ENCODE results near the gene SYDE2.
"Not testable (repeated sequence)": the region's sequence is repeated elsewhere in the genome, so short reads cannot be mapped to it uniquely, and the experiment has no call there.

SYDE2 gene

DNA sequence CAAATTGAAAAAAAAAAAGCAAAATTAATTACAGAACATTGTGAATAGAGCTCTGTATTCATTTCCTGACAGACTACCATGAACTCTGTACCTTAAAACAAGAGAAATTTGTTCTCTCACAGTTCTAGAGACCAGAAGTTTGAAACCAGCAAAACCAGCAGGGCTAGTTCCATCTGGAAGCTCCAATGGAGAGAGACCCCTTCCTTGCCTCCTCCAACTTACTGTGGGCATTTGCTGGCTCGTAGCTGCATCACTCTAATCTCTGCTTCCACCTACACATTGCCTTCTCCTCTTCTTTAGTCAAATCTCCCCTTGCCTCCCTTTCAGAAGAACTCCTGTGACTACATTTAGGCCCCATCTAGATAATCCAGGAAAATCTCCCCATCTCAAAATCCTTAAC, 56.5 kb downstream of the SYDE2 start:
- Histone ChIP-seq H2AFZ (ENCODE audit: low read length, unreplicated experiment) (no peak overlapping the region), H3K27me3 (ENCODE audit: insufficient read depth, low read length) (no peaks in the 10 kb centered on the region), H3K4me3 (ENCODE audit: low read depth, low read length) (no peak overlapping the region), H3K4me1 (ENCODE audit: control insufficient read depth, insufficient read depth, low read length, unreplicated experiment) (peaks cover 5% of the 10 kb centered on the region), H3K36me3 (ENCODE audit: insufficient read depth, low read length) (no peaks in the 10 kb centered on the region), H3K27ac (ENCODE audit: low read depth, low read length) (no peak overlapping the region), H3K79me2 (ENCODE audit: control insufficient read depth, insufficient read depth, low read length, unreplicated experiment) (no peaks in the 10 kb centered on the region)

DNA sequence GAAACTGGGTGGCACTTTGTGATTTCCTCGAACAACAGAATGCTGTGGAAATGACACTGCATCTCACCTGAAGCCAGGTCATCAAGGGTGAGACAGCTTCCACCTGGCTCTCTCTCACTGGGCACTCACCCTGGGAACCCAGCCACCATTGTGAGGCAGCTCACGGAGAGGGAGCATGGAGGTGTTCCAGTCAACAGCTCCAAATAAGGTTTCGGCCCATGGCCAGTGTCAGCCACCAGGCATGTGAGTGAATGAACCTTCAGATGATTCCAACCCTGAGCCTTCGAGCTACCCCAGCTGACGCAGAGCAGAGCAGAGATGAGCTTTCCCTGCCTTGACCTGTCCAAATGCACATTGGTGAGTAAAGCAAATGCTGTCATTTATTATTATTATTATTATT, 58.1 kb downstream of the SYDE2 start:
- Histone ChIP-seq H3K79me2 (ENCODE audit: control insufficient read depth, insufficient read depth, low read length, unreplicated experiment) (no peaks in the 10 kb centered on the region), H3K36me3 (ENCODE audit: insufficient read depth, low read length) (no peaks in the 10 kb centered on the region), H3K4me1 (ENCODE audit: control insufficient read depth, insufficient read depth, low read length, unreplicated experiment) (no peaks in the 10 kb centered on the region), H2AFZ (ENCODE audit: low read length, unreplicated experiment) (no peak overlapping the region), H3K27me3 (ENCODE audit: insufficient read depth, low read length) (no peaks in the 10 kb centered on the region), H3K27ac (ENCODE audit: low read depth, low read length) (no peak overlapping the region), H3K4me3 (ENCODE audit: low read depth, low read length) (no peak overlapping the region)

DNA sequence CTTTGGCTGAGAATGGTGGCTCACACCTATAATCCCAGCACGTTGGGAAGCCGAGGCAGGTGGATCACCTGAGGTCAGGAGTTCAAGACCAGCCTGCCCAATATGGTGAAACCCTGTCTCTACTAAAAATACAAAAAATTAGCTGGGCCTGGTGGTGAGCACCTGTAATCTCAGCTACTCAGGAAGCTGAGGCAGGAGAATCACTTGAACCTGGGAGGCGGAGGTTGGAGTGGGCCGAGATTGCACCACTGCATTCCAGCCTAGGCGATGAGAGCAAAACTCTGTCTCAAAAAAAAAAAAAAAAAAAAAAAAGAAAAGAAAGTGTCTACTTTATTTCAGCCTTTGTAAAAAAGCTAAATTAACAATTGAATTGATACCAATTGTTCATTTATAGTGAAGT, 62.4 kb downstream of the SYDE2 start:
- not testable (repeated sequence) for H3K27me3 ChIP-seq (ENCODE audit: insufficient read depth, low read length); H2AFZ ChIP-seq (ENCODE audit: low read length, unreplicated experiment); H3K27ac ChIP-seq (ENCODE audit: low read depth, low read length); H3K36me3 ChIP-seq (ENCODE audit: insufficient read depth, low read length); H3K4me3 ChIP-seq (ENCODE audit: low read depth, low read length); H3K79me2 ChIP-seq (ENCODE audit: control insufficient read depth, insufficient read depth, low read length, unreplicated experiment); H3K4me1 ChIP-seq (ENCODE audit: control insufficient read depth, insufficient read depth, low read length, unreplicated experiment)

DNA sequence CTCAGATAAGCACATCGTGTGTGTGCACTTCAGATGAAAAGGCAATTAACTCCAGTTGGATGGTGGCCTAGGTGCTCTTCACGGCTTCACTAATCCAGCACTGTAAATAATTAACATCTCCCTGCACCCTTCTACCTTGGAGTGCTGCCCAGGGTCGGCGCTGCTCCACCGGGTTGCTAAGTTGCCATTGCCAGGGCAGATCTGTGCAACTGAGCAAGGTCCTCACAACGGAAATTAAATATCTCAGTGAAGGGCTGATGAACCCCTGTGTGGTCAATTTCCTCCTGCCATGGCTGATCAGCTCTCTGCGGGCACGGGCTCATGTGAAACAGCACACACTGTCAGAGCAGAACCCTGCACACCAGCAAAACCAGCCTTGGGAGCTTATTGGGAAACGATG, 63.2 kb downstream of the SYDE2 start:
- Histone ChIP-seq H3K4me1 (ENCODE audit: control insufficient read depth, insufficient read depth, low read length, unreplicated experiment) (no peaks in the 10 kb centered on the region), H3K79me2 (ENCODE audit: control insufficient read depth, insufficient read depth, low read length, unreplicated experiment) (no peaks in the 10 kb centered on the region), H2AFZ (ENCODE audit: low read length, unreplicated experiment) (no peak overlapping the region), H3K27ac (ENCODE audit: low read depth, low read length) (no peak overlapping the region), H3K36me3 (ENCODE audit: insufficient read depth, low read length) (no peaks in the 10 kb centered on the region), H3K4me3 (ENCODE audit: low read depth, low read length) (no peak overlapping the region), H3K27me3 (ENCODE audit: insufficient read depth, low read length) (no peaks in the 10 kb centered on the region)

DNA sequence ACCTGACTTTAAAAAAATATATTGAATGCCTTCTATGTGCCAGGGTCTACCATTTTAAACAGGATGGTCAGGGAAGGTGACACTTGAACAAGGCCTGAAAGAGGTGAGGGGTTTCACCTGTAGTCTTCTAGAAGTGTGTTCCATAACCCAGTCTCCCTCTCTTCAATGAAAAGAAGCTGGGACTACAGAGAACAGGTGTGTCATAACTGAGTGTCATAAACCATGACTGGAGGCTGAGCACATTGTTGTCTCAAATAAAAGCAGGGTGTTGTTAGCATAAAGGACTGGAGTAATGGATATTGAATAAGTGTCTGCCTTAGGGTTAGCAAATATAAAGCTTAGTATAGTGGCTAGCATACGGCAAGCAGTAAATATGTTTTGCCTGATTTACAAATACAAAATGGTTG, 65.4 kb downstream of the SYDE2 start:
- Histone ChIP-seq H3K36me3 (ENCODE audit: insufficient read depth, low read length) (no peaks in the 10 kb centered on the region), H3K79me2 (ENCODE audit: control insufficient read depth, insufficient read depth, low read length, unreplicated experiment) (no peaks in the 10 kb centered on the region), H3K4me1 (ENCODE audit: control insufficient read depth, insufficient read depth, low read length, unreplicated experiment) (no peaks in the 10 kb centered on the region), H2AFZ (ENCODE audit: low read length, unreplicated experiment) (no peak overlapping the region), H3K4me3 (ENCODE audit: low read depth, low read length) (no peak overlapping the region), H3K27ac (ENCODE audit: low read depth, low read length) (no peak overlapping the region), H3K27me3 (ENCODE audit: insufficient read depth, low read length) (no peaks in the 10 kb centered on the region)

DNA sequence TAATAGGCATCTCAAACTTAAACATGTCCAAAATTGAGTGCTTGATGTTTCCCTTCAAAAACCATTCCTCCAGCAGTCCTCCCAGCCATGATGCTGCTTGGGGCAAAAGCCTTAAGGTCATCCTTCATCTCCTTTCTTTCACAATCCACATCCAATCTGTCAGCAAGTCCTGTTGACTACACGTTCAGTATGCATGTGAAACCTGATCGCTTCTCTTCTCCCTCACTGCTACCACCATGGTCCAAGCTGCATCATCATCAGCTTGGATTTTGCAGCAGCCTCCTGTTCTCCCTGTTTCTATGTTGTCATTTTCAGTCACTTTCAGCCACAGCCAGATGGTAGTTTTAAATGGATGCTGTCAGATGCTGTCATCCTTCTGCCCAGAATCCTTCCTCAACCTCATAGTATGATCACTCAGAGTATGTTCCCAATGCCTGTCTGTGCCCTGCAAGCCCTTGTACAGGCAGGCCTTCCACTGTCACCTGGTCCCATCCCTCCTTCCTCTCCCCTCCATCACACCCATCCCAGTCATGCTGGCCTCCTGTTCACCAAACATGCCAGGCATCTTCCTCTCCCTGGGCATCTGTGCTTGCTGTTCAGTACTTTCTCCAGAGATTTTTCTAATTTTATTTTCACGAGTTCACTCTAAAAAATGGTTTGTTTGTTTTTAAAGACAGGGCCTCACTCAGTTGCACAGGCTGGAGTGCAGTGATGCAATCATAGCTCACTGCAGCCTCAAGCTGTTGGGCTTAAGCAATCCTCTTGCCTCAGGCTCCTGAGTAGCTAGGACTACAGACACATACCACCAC, 66.0 kb downstream of the SYDE2 start:
- Histone ChIP-seq H3K79me2 (ENCODE audit: control insufficient read depth, insufficient read depth, low read length, unreplicated experiment) (no peaks in the 10 kb centered on the region), H3K27ac (ENCODE audit: low read depth, low read length) (no peak overlapping the region), H3K27me3 (ENCODE audit: insufficient read depth, low read length) (no peaks in the 10 kb centered on the region), H2AFZ (ENCODE audit: low read length, unreplicated experiment) (no peak overlapping the region), H3K36me3 (ENCODE audit: insufficient read depth, low read length) (no peaks in the 10 kb centered on the region), H3K4me1 (ENCODE audit: control insufficient read depth, insufficient read depth, low read length, unreplicated experiment) (no peaks in the 10 kb centered on the region), H3K4me3 (ENCODE audit: low read depth, low read length) (no peak overlapping the region)

DNA sequence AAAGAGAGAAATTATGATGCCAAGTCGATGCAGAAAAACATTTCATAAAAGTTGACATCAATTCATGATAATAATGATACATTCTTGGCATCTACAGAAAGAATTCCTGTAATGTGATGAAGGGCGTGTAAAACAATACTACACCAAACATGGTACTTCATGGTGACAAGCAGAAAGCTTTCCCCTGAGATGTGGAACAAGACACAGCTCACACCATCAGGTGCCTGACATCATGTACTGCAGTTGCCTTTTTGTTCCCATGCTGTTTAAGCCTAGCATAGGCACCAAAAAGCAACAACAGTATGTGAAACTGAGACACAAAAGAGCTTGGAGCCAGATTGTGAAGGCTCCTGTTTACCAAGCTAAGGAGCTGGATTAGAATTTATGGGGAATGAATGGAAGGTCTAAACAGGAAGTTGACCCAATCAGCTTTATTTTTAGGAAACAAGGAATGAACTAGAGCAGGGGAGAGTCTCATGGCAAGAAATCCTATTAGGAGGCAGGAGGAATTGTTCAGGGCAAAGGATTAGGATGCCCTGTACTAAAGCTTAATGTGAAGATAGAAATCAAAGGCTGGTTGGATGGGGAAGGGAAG, 67.2 kb downstream of the SYDE2 start:
- no peak overlapping the region for H3K27ac ChIP-seq (ENCODE audit: low read depth, low read length)
- H3K27me3 ChIP-seq (ENCODE audit: insufficient read depth, low read length) = no peaks in the 10 kb centered on the region
- H3K36me3 ChIP-seq (ENCODE audit: insufficient read depth, low read length) = no peaks in the 10 kb centered on the region
- no peaks in the 10 kb centered on the region for H3K79me2 ChIP-seq (ENCODE audit: control insufficient read depth, insufficient read depth, low read length, unreplicated experiment)
- H3K4me3 ChIP-seq (ENCODE audit: low read depth, low read length) = no peak overlapping the region
- no peaks in the 10 kb centered on the region for H3K4me1 ChIP-seq (ENCODE audit: control insufficient read depth, insufficient read depth, low read length, unreplicated experiment)
- no peak overlapping the region for H2AFZ ChIP-seq (ENCODE audit: low read length, unreplicated experiment)

DNA sequence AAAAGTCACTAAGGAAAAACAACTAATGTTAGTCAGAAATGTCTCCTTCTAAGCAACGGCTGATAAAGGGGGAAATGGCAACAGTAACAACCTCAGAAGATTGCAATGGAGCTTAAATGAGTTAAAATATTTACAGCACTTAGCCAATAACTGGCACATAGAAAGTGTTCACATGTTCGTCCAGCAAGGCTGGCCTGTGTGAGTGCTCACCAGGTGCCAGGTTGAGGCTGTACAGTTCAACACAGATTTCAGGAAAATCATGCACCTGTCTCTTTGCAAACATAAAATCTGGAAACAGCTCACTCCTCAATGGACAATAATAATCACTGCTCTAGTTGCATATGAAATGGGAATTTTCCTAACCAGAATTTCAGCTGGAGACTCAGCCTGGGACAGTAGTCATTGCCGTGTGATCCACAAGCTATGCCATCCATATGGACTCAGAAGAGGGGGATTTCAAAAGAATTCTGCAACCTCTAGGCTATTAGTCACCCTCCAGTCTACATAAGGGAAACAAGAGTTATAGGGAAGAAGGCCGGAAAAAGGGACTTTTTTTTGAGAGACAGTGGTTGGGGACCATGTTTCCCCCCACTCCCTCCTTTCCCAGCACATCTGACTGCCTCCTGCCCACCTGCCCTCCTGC, 68.6 kb downstream of the SYDE2 start:
- Histone ChIP-seq H3K27me3 (ENCODE audit: insufficient read depth, low read length) (no peaks in the 10 kb centered on the region), H3K36me3 (ENCODE audit: insufficient read depth, low read length) (no peaks in the 10 kb centered on the region), H2AFZ (ENCODE audit: low read length, unreplicated experiment) (no peak overlapping the region), H3K27ac (ENCODE audit: low read depth, low read length) (no peak overlapping the region), H3K79me2 (ENCODE audit: control insufficient read depth, insufficient read depth, low read length, unreplicated experiment) (no peaks in the 10 kb centered on the region), H3K4me3 (ENCODE audit: low read depth, low read length) (no peak overlapping the region), H3K4me1 (ENCODE audit: control insufficient read depth, insufficient read depth, low read length, unreplicated experiment) (no peaks in the 10 kb centered on the region)

DNA sequence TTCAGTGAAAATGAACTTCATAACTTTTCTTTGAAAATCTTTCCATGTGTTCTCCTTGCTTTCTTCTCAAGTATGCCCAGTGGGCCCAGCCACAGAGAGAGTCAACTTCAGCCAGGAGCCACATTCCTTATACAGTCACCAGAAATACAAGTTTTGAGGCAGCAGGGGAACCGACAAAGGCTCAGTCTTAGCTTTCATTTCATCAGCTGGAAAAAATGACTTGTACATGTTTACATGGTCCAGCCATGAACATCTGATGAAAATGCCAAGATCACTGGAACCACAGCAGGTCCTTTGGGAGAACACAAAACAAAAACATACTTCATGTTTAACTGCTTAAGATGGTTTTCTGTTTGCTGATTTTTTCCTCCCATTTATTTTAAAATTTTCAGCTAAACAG, 72.5 kb downstream of the SYDE2 start:
- Histone ChIP-seq H2AFZ (ENCODE audit: low read length, unreplicated experiment) (peak overlapping the region; percentile 73), H3K27me3 (ENCODE audit: insufficient read depth, low read length) (no peaks in the 10 kb centered on the region), H3K27ac (ENCODE audit: low read depth, low read length) (no peak overlapping the region), H3K4me3 (ENCODE audit: low read depth, low read length) (no peak overlapping the region), H3K79me2 (ENCODE audit: control insufficient read depth, insufficient read depth, low read length, unreplicated experiment) (no peaks in the 10 kb centered on the region), H3K36me3 (ENCODE audit: insufficient read depth, low read length) (no peaks in the 10 kb centered on the region), H3K4me1 (ENCODE audit: control insufficient read depth, insufficient read depth, low read length, unreplicated experiment) (no peaks in the 10 kb centered on the region)

DNA sequence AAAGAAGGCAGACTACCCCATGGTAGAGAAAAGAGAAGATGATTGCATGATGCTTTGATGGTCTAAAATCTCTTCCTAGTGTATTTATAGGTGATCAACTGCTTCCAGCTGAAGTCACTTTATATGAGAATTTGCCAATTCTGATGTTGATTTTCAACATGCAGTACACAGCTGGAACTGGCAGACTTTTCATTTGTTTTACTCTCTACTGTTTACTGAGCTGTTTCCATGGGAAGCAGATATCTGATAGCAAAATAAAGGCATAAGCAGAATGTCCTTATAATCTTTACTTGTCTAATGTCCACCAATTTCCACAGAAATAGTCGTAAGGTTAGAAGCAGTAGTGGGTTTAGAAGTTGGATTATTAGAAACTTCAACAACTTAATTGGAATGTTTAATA, 74.9 kb downstream of the SYDE2 start:
- Histone ChIP-seq H3K27me3 (ENCODE audit: insufficient read depth, low read length) (no peaks in the 10 kb centered on the region), H2AFZ (ENCODE audit: low read length, unreplicated experiment) (no peak overlapping the region), H3K27ac (ENCODE audit: low read depth, low read length) (no peak overlapping the region), H3K79me2 (ENCODE audit: control insufficient read depth, insufficient read depth, low read length, unreplicated experiment) (no peaks in the 10 kb centered on the region), H3K36me3 (ENCODE audit: insufficient read depth, low read length) (no peaks in the 10 kb centered on the region), H3K4me3 (ENCODE audit: low read depth, low read length) (no peak overlapping the region), H3K4me1 (ENCODE audit: control insufficient read depth, insufficient read depth, low read length, unreplicated experiment) (no peaks in the 10 kb centered on the region)

DNA sequence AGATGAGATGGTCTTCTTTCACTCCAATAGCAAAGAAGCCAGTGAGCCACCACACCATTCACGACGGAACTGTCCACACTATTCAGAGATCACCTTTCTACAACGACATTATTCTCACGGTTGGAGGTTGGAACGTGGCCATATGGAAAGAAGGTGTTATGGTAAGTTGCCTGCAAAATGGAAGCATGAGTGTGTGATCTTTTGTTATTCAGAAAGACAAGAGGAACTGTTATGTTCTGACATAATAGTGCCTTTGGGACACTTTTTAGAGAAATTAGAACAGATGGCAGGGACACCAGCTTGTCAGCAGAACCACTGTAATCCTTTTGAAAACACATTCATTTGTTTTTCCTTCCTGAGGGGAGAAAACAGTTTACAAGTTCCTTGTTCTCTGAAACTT, 76.7 kb downstream of the SYDE2 start:
- H3K79me2 ChIP-seq (ENCODE audit: control insufficient read depth, insufficient read depth, low read length, unreplicated experiment) = no peaks in the 10 kb centered on the region
- no peak overlapping the region for H2AFZ ChIP-seq (ENCODE audit: low read length, unreplicated experiment)
- H3K27ac ChIP-seq (ENCODE audit: low read depth, low read length) = no peak overlapping the region
- no peaks in the 10 kb centered on the region for H3K36me3 ChIP-seq (ENCODE audit: insufficient read depth, low read length)
- no peak overlapping the region for H3K4me3 ChIP-seq (ENCODE audit: low read depth, low read length)
- H3K27me3 ChIP-seq (ENCODE audit: insufficient read depth, low read length) = no peaks in the 10 kb centered on the region
- no peaks in the 10 kb centered on the region for H3K4me1 ChIP-seq (ENCODE audit: control insufficient read depth, insufficient read depth, low read length, unreplicated experiment)

Data from ACC112 (cell line).